HG02763 (cell line): ENCODE data around the gene SNX7.

ENCODE experiments used
- ATAC-seq: cut with Tn5 transposase; IDR thresholded peaks from one replicate; pipeline ENCODE4 v1.9.1; 2021; ENCODE audit warnings: mild to moderate bottlenecking, moderate library complexity; ENCODE audit not compliant: unreplicated experiment

SNX7 gene

GRCh38 chr1:98763488-98764150 is 102.1 kb downstream of the SNX7 start:
- ATAC-seq, result no peak

DNA sequence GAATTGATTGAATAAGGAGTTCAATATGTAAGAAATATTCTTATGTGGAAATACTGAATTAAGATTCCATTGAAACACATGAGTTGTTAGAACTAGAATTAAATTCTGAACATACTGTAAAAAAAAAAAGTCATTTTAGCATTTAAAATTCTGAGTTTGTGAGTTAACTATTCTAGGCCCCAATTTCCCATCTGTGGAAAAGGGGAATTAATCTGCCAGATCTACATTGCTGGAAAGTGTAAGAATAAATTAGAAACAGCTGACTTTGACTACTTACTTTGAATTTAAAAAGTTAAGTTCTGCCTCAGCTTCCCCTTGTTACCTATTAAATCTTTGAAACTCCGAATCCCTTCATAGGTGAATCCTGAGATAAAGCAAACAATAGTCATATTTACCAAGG is 103.0 kb downstream of the SNX7 start:
- no peak for ATAC-seq

- ATAC-seq, result peak; percentile 84
Measured at GRCh38 chr1:98766255-98766654, 104.7 kb downstream of the SNX7 start.

GRCh38 chr1:98769162-98769561 is 107.6 kb downstream of the SNX7 start:
- ATAC-seq, result no peak

- no peak for ATAC-seq
Measured at GRCh38 chr1:98781906-98782305, 120.4 kb downstream of the SNX7 start.

DNA sequence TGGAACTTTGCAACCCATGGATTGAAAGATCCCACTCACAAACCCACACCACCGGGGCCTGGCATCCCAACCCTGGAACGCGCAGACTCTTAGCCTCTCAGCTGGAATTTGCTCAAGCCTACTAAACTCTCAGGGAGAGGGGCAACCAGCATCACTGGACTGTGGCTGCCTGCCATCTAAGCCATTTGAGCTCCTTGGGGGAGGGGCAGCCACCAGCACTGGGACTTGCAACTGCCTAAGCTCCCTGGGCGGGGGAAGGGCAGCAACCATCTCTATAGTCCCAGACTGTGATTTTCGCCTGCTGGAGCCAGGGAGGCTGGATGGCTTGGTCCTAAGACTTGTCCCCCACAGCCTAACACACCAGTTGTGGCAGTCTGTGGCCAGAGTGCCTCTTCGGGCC is 122.3 kb downstream of the SNX7 start:
- ATAC-seq, result no peak

DNA sequence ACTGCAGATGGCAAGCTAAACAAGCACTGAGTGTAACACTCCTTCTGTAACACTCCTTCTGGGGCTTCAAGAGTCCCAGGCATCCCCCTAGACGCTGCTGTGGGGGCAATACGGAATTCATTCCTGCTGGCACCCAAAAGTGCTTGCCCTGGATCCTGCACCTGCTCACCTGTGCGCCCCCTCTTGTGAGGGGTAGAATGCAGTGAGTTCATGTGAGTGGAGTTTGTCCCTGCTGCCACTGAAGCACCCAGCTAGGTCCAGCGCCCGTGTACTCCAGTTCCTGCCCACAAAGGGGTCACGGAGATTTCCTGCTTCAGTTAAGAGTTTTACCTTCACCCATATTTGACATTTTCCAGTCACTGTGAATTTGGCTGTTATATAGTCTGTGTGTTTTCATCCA is 130.0 kb downstream of the SNX7 start:
- no peak for ATAC-seq

GRCh38 chr1:98792123-98792522 is 130.6 kb downstream of the SNX7 start:
- ATAC-seq, result no peak

DNA sequence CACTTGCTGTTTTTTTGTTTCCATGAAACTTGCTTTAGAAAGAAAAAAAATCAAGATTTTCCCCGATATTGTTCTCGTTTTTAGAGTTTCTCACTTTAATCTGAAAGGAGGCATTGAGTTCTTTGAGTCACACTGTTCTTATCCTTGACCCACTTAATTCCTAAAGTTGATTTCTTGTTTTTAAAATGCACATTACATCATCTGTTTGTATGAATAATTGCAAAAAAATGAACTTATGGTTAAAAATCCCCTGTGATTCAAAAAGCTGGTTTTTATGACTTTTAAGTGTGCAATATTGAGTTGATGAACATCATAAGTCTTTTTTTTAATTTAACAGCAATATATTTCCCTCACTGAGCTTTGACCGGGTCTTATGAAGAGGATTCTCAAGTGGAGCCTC is 131.6 kb downstream of the SNX7 start:
- ATAC-seq, result no peak

DNA sequence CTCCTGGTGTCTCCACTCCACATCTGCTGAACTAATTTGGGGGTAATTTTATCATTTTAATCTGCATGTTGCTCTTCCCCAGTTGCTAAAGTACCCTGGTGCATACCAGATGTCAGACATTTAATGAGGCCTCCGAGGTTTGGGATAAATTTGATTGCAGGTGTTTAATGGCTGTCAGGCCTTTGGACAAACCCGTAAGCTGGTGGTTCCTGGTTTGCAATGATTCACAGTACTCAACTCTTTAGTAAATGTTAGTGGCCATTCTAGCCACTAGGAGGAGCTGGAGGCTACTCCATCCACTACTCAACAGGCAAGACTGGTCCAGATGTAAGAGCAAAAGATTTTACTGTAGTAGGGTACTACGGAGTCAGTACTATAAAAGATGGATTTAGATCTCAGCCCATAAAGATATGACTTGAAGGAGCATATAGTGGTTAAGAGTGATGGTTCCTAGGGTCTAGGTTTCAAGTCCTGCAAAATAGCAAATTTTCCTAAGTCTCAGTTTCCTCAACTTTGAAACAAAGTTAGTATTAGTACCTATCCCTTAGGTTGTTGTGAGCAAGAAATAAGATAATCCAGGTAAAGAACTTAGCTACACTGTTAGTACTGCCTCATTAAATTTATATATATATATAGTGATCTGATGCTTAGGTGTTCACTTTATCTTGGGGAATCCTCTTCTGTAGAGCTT is 132.8 kb downstream of the SNX7 start:
- ATAC-seq, result peak; percentile 99

GRCh38 chr1:98796049-98796448 is 134.5 kb downstream of the SNX7 start:
- ATAC-seq, result no peak

- no peak for ATAC-seq
Measured at GRCh38 chr1:98797506-98797905, 136.0 kb downstream of the SNX7 start.
